Liver (tissue), 9 donors: ENCODE data around the gene SMIM9. TPM values are rescaled to one million over a fixed set of nuclear protein-coding genes. Genes with fewer than 3 reads are reported as not detected.

Experiments used
- DNase-seq: peaks from one replicate; pipeline ENCODE4 v3.0.0-alpha.2; 2017; ENCODE audit warnings: low spot score
- H3K27ac ChIP-seq, 2 donors: one replicate each; pipeline ENCODE4 v1.7.0; 2013; ENCODE audit warnings: inconsistent platforms in 2 of 2, low read length in 2 of 2, control low read depth in 1 of 2, low read depth in 1 of 2, mild to moderate bottlenecking in 1 of 2
- H3K27me3 ChIP-seq, 4 donors: one replicate each; pipeline versions ENCODE4 v1.6.1 to v1.7.0; 2013; ENCODE audit warnings: low read length in 3 of 4, inconsistent platforms in 1 of 4, mild to moderate bottlenecking in 1 of 4, moderate library complexity in 1 of 4; ENCODE audit not compliant: control insufficient read depth in 4 of 4, insufficient read depth in 4 of 4
- H3K36me3 ChIP-seq, 4 donors: one replicate each; pipeline versions ENCODE4 v1.6.1 to v1.7.0; 2013; ENCODE audit warnings: low read length in 3 of 4, mild to moderate bottlenecking in 3 of 4, low read depth in 1 of 4, moderate library complexity in 1 of 4; ENCODE audit not compliant: control insufficient read depth in 4 of 4, insufficient read depth in 3 of 4
- H3K4me1 ChIP-seq, 4 donors: one replicate each; pipeline versions ENCODE4 v1.6.1 to v1.7.0; 2013; ENCODE audit warnings: low read length in 3 of 4, mild to moderate bottlenecking in 3 of 4, moderate library complexity in 1 of 4; ENCODE audit not compliant: control insufficient read depth in 4 of 4, insufficient read depth in 4 of 4
- H3K4me3 ChIP-seq, 3 donors: one replicate each; pipeline versions ENCODE4 v1.6.1 to v1.7.0; 2013; ENCODE audit warnings: low read length in 3 of 3, control low read depth in 1 of 3, low read depth in 1 of 3, mild to moderate bottlenecking in 1 of 3
- H3K9ac ChIP-seq, 2 donors: one replicate each; pipeline ENCODE4 v1.7.0; 2013; ENCODE audit warnings: low read length in 2 of 2, mild to moderate bottlenecking in 2 of 2, moderate library complexity in 2 of 2, control low read depth in 1 of 2, low read depth in 1 of 2
- H3K9me3 ChIP-seq, 4 donors: one replicate each; pipeline versions ENCODE4 v1.6.1 to v1.7.0; 2013; ENCODE audit warnings: low read length in 3 of 4; ENCODE audit not compliant: control insufficient read depth in 4 of 4
- EGR1 ChIP-seq, 2 donors: IDR thresholded peaks; 2 replicates each; pipeline ENCODE4 v1.6.1; 2016 to 2018; ENCODE audit warnings: antibody characterized with exemption in 2 of 2, low read depth in 2 of 2
- FOXA1 ChIP-seq: IDR thresholded peaks from 2 replicates; pipeline ENCODE4 v1.6.1; 2016; ENCODE audit warnings: antibody characterized with exemption
- FOXA2 ChIP-seq: IDR thresholded peaks from 2 replicates; pipeline ENCODE4 v1.6.1; 2016; ENCODE audit warnings: antibody characterized with exemption
- GABPA ChIP-seq, 2 donors: IDR thresholded peaks in 1 of 2; conservative IDR thresholded peaks in 1 of 2; 2 replicates each; pipeline ENCODE4 v1.6.1; 2016; ENCODE audit warnings: antibody characterized with exemption in 2 of 2, mild to moderate bottlenecking in 1 of 2, moderate library complexity in 1 of 2
- HNF4A ChIP-seq, 2 donors: conservative IDR thresholded peaks; 2 replicates each; pipeline ENCODE4 v1.6.1; 2016; ENCODE audit warnings: antibody characterized with exemption in 2 of 2, mild to moderate bottlenecking in 2 of 2
- HNF4G ChIP-seq: IDR thresholded peaks from 2 replicates; pipeline ENCODE4 v1.6.1; 2016; ENCODE audit warnings: antibody characterized with exemption
- JUND ChIP-seq, 2 donors: IDR thresholded peaks; 2 replicates each; pipeline ENCODE4 v1.6.1; 2016; ENCODE audit warnings: antibody characterized with exemption in 2 of 2
- RAD21 ChIP-seq, 2 donors: IDR thresholded peaks; 2 replicates each; pipeline ENCODE4 v1.6.1; 2016; ENCODE audit warnings: antibody characterized with exemption in 2 of 2, mild to moderate bottlenecking in 2 of 2
- RXRA ChIP-seq, 2 donors: IDR thresholded peaks; 2 replicates each; pipeline ENCODE4 v1.6.1; 2017 to 2018; ENCODE audit warnings: antibody characterized with exemption in 2 of 2, mild to moderate bottlenecking in 1 of 2
- SP1 ChIP-seq: IDR thresholded peaks from 2 replicates; pipeline ENCODE4 v1.6.1; 2018; ENCODE audit warnings: antibody characterized with exemption, mild to moderate bottlenecking
- YY1 ChIP-seq: IDR thresholded peaks from 2 replicates; pipeline ENCODE4 v1.6.1; 2016; ENCODE audit warnings: antibody characterized with exemption, mild to moderate bottlenecking
- WGBS: extraction: QIAGEN DNeasy Blood & Tissue Kit; methylation state at CpG from one replicate; pipeline ENCODE4 v1.1.7; 2013; 5-methylcytosine and 5-hydroxymethylcytosine counted together
- polyA plus RNA-seq, 2 donors: library from polyadenylated mRNA; stranded (reverse) in 1 of 2; unstranded in 1 of 2; fragments of 200-250 nt in 1 of 2; fragments of >200 nt in 1 of 2; fragmentation: Nextera tagmentation in 1 of 2; extraction: Ambion mirVana in 1 of 2; gene quantifications; one replicate each; pipeline versions ENCODE4 v1.2.1 to v1.2.3, GENCODE V29; 2013 to 2015
- total RNA-seq, 2 donors: library from RNA; depleted of rRNA; stranded (reverse); fragments of >200 nt; gene quantifications; one replicate each; pipeline ENCODE4 v1.2.3, GENCODE V29; 2014
- TF ChIP-seq, protein P1 (sequence below): IDR thresholded peaks from 2 replicates; pipeline ENCODE4 v1.6.1; 2016; ENCODE audit warnings: antibody characterized with exemption
- TF ChIP-seq, protein P2 (sequence below): IDR thresholded peaks from 2 replicates; pipeline ENCODE4 v1.6.1; 2016; ENCODE audit warnings: antibody characterized with exemption
- TF ChIP-seq, protein P3 (sequence below): IDR thresholded peaks from 2 replicates; pipeline ENCODE4 v1.6.1; 2016; ENCODE audit warnings: antibody characterized with exemption
- TF ChIP-seq, protein P4 (sequence below): fragments of 150-350 bp; IDR thresholded peaks from 2 replicates; pipeline ENCODE4 v1.5.1; 2017; ENCODE audit warnings: improper control_type of control experiment, low read depth, low read length; ENCODE audit not compliant: missing input control
- donor health status: healthy.
- donor health status: healthy.
- donor health status: healthy.
- donor health status: healthy.
- donor health status: healthy.

Gene SMIM9
- total and polyA plus RNA-seq, 4 donors, result 0.50 TPM; not detected in 3

DNA sequence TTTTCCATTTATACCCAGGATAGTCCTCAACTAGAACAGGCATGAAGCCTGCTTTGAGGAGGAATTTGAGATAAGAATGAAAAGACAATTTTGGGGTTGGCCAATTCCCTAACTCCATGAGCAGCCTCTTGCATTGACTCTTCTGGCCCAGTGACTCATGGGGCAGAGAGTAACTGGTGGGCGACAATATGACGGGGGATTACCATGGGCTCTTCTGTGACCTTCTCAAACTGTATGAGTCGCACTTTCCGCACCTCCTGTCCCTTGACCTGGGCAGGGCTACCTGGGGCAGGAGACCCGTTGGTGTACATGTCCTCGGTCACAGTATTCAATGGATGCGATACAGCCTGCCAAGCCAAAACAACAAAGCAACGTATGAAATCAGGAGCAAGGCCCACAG is 42.5 kb downstream of the SMIM9 start:
- Histone ChIP-seq H3K9me3 (no peaks in the 10 kb centered on the region), H3K27ac (peak overlapping the region in 1 of 2 donors; percentile 21), H3K4me3 (no peak overlapping the region)

DNA sequence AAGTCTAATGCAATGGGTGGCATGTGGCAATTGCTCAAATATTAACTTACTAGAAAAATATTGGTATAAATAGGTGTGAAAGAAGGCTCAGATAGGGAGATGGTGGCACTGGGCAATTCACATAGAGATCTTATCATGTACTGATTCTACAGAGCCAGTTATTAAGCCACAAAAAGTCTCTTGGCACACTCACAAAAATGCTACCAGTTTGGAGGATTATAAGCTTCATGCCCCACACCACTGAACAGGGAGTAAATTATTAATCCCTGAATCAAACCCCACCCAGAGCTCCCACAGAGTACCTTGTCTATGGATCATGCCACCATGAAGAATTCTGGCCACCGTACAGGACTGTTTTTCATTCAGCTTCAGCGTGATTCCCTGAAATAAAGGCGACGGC is 43.0 kb downstream of the SMIM9 start:
- H3K9ac ChIP-seq, result no peak overlapping the region
- no peak for DNase-seq
- no peak overlapping the region for H3K4me3 ChIP-seq
- peaks cover 3 to 14% (median 4%) of the 10 kb centered on the region in 4 donors for H3K4me1 ChIP-seq
- no peaks in the 10 kb centered on the region for H3K36me3 ChIP-seq
- 55% methylated on average over 4 of the region's 4 CpGs for WGBS
- H3K27me3 ChIP-seq, result no peaks in the 10 kb centered on the region
- TF ChIP-seq HNF4A (conservative IDR thresholded peaks at IDR 0.05) (no peak), HNF4G (no peak), YY1 (no peak), RXRA (IDR thresholded peaks at IDR 0.05) (no peak), FOXA1 (no peak), RAD21 (IDR thresholded peaks at IDR 0.05) (no peak), EGR1 (IDR thresholded peaks at IDR 0.05; ENCODE audit: low read depth in 2 of 2) (no peak), SP1 (peak; percentile 13), FOXA2 (no peak), JUND (IDR thresholded peaks at IDR 0.05) (no peak)
- TF ChIP-seq, protein P1, sequence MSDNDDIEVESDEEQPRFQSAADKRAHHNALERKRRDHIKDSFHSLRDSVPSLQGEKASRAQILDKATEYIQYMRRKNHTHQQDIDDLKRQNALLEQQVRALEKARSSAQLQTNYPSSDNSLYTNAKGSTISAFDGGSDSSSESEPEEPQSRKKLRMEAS, result peak; percentile 22
- TF ChIP-seq, protein P2, sequence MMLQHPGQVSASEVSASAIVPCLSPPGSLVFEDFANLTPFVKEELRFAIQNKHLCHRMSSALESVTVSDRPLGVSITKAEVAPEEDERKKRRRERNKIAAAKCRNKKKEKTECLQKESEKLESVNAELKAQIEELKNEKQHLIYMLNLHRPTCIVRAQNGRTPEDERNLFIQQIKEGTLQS, result no peak
- TF ChIP-seq, protein P3, sequence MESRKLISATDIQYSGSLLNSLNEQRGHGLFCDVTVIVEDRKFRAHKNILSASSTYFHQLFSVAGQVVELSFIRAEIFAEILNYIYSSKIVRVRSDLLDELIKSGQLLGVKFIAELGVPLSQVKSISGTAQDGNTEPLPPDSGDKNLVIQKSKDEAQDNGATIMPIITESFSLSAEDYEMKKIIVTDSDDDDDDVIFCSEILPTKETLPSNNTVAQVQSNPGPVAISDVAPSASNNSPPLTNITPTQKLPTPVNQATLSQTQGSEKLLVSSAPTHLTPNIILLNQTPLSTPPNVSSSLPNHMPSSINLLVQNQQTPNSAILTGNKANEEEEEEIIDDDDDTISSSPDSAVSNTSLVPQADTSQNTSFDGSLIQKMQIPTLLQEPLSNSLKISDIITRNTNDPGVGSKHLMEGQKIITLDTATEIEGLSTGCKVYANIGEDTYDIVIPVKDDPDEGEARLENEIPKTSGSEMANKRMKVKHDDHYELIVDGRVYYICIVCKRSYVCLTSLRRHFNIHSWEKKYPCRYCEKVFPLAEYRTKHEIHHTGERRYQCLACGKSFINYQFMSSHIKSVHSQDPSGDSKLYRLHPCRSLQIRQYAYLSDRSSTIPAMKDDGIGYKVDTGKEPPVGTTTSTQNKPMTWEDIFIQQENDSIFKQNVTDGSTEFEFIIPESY, result no peak
- TF ChIP-seq, protein P4, sequence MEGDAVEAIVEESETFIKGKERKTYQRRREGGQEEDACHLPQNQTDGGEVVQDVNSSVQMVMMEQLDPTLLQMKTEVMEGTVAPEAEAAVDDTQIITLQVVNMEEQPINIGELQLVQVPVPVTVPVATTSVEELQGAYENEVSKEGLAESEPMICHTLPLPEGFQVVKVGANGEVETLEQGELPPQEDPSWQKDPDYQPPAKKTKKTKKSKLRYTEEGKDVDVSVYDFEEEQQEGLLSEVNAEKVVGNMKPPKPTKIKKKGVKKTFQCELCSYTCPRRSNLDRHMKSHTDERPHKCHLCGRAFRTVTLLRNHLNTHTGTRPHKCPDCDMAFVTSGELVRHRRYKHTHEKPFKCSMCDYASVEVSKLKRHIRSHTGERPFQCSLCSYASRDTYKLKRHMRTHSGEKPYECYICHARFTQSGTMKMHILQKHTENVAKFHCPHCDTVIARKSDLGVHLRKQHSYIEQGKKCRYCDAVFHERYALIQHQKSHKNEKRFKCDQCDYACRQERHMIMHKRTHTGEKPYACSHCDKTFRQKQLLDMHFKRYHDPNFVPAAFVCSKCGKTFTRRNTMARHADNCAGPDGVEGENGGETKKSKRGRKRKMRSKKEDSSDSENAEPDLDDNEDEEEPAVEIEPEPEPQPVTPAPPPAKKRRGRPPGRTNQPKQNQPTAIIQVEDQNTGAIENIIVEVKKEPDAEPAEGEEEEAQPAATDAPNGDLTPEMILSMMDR, result no peak
- peak overlapping the region in 1 of 2 donors; percentile 21 for H3K27ac ChIP-seq
- H3K9me3 ChIP-seq, result no peaks in the 10 kb centered on the region

More for the DNA sequence above, 42.5 kb downstream of the SMIM9 start:
- H3K9ac ChIP-seq, result no peak overlapping the region
- no peak for DNase-seq
- peaks cover 3 to 14% (median 4%) of the 10 kb centered on the region in 4 donors for H3K4me1 ChIP-seq
- 85% methylated on average over 8 of the region's 8 CpGs for WGBS
- H3K27me3 ChIP-seq, result no peaks in the 10 kb centered on the region
- H3K36me3 ChIP-seq, result no peaks in the 10 kb centered on the region
- TF ChIP-seq, protein P1, result no peak
- TF ChIP-seq GABPA (IDR thresholded peaks at IDR 0.05 in 1 of 2, conservative IDR thresholded peaks at IDR 0.05 in 1 of 2), result no peak
